Ovary (tissue), 3 donors: Measurements from ENCODE around the gene ZNHIT2.

Experiments
- EP300 ChIP-seq: sonication (generic); formaldehyde crosslinking; IDR thresholded peaks from one replicate; pipeline ENCODE4 v1.6.1; 2017; ENCODE audit warnings: antibody characterized with exemption
- TF ChIP-seq, protein P1 (sequence below), 3 donors: fragments of 450-650 bp in 2 of 3; fragments of 200-600 bp in 1 of 3; IDR thresholded peaks; one replicate each; pipeline versions ENCODE4 v1.5.1 to v1.8.0; 2016 to 2022; ENCODE audit warnings: antibody characterized with exemption in 3 of 3, mild to moderate bottlenecking in 1 of 3
- donor health status: DM: no; HTN: no; CAD: no.

DNA sequence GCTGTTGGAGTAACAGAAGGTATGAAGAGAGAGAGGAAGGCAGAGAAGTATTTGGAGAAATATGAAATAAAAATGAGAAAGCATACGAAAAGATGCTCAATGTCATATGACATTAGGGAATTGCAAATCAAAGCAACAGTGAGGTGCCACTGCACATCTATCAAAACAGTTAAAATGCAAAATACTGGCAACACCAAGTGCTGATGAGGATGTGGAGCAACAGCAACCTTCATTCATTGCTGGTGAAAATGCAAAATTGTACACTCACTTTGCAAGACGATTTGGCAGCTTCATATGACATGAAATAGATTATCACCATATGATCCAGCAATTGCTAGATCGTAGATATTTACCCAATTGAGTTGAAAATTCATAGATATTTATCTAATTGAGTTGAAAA is 43.1 kb upstream of the ZNHIT2 start:
- TF ChIP-seq, protein P1, sequence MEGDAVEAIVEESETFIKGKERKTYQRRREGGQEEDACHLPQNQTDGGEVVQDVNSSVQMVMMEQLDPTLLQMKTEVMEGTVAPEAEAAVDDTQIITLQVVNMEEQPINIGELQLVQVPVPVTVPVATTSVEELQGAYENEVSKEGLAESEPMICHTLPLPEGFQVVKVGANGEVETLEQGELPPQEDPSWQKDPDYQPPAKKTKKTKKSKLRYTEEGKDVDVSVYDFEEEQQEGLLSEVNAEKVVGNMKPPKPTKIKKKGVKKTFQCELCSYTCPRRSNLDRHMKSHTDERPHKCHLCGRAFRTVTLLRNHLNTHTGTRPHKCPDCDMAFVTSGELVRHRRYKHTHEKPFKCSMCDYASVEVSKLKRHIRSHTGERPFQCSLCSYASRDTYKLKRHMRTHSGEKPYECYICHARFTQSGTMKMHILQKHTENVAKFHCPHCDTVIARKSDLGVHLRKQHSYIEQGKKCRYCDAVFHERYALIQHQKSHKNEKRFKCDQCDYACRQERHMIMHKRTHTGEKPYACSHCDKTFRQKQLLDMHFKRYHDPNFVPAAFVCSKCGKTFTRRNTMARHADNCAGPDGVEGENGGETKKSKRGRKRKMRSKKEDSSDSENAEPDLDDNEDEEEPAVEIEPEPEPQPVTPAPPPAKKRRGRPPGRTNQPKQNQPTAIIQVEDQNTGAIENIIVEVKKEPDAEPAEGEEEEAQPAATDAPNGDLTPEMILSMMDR (IDR thresholded peaks at IDR 0.05), result no peak
- TF ChIP-seq EP300, result no peak
